Stimulated activated naive CD8-positive, alpha-beta T cell treated with anti-CD3 and anti-CD28 coated beads, Interleukin-15, amount 100 ng/mL, for 72 hours (primary cell): ENCODE data around the gene ABCB8.
"Not testable (repeated sequence)": the region's sequence is repeated elsewhere in the genome, so short reads cannot be mapped to it uniquely, and the experiment has no call there.

Source experiments
- ATAC-seq: fragments of 150-1000 bp; cut with Tn5 transposase; 2 replicates; pipeline ENCODE4 v1.10.0; 2021; ENCODE audit warnings: mild to moderate bottlenecking, moderate library complexity
- DNase-seq, 2 donors: peaks; one replicate each; pipeline ENCODE4 v3.0.0; 2021 to 2022
- H3K27ac Mint-ChIP-seq, 2 donors: one replicate each; pipeline ENCODE4 v1.8.0; 2022; ENCODE audit warnings: mild to moderate bottlenecking in 2 of 2, mixed read lengths in 2 of 2, moderate library complexity in 2 of 2
- H3K27me3 Mint-ChIP-seq: one replicate; pipeline ENCODE4 v1.8.0; 2022; ENCODE audit warnings: mixed read lengths
- H3K4me1 Mint-ChIP-seq: one replicate; pipeline ENCODE4 v1.8.0; 2022; ENCODE audit warnings: mild to moderate bottlenecking, mixed read lengths
- H3K4me3 Mint-ChIP-seq, 2 donors: one replicate each; pipeline ENCODE4 v1.8.0; 2022; ENCODE audit warnings: mild to moderate bottlenecking in 2 of 2, mixed read lengths in 2 of 2, moderate library complexity in 1 of 2
- H3K9me3 Mint-ChIP-seq, 2 donors: one replicate each; pipeline ENCODE4 v1.8.0; 2022; ENCODE audit warnings: mixed read lengths in 2 of 2

ABCB8 gene

GRCh38 chr7:151017370-151017952 is 10.8 kb upstream of the ABCB8 start:
- H3K4me1 Mint-ChIP-seq, result peaks cover 73% of the 10 kb centered on the region
- ATAC-seq (no peak), DNase-seq (no peak)
- peak overlapping the region; percentile 88 to 91 for H3K4me3 Mint-ChIP-seq
- H3K27me3 Mint-ChIP-seq, result peaks cover 25% of the 10 kb centered on the region
- no peaks in the 10 kb centered on the region for H3K9me3 Mint-ChIP-seq
- no peak overlapping the region for H3K27ac Mint-ChIP-seq

GRCh38 chr7:151017953-151018420 is 10.3 kb upstream of the ABCB8 start:
- H3K9me3 Mint-ChIP-seq, result no peaks in the 10 kb centered on the region
- H3K27ac Mint-ChIP-seq, result peak overlapping the region; percentile 42 to 93
- ATAC-seq (peak; percentile 78), DNase-seq (peak; percentile 84 to 87)
- peaks cover 25% of the 10 kb centered on the region for H3K27me3 Mint-ChIP-seq
- peak overlapping the region; percentile 88 to 91 for H3K4me3 Mint-ChIP-seq
- H3K4me1 Mint-ChIP-seq, result peaks cover 68% of the 10 kb centered on the region

GRCh38 chr7:151018421-151019129 is 9.7 kb upstream of the ABCB8 start:
- H3K4me3 Mint-ChIP-seq, result peak overlapping the region; percentile 88 to 91
- no peaks in the 10 kb centered on the region for H3K9me3 Mint-ChIP-seq
- peaks cover 25% of the 10 kb centered on the region for H3K27me3 Mint-ChIP-seq
- peaks cover 62% of the 10 kb centered on the region for H3K4me1 Mint-ChIP-seq
- ATAC-seq (peak; percentile 50), DNase-seq (peak; percentile 50 to 51)
- H3K27ac Mint-ChIP-seq, result peak overlapping the region in 1 of 2 donors; percentile 93

GRCh38 chr7:151019130-151019447 is 9.2 kb upstream of the ABCB8 start:
- DNase-seq, result no peak
- peaks cover 25% of the 10 kb centered on the region for H3K27me3 Mint-ChIP-seq
- H3K27ac Mint-ChIP-seq, result no peak overlapping the region
- H3K4me3 Mint-ChIP-seq, result peak overlapping the region; percentile 73 to 88
- no peaks in the 10 kb centered on the region for H3K9me3 Mint-ChIP-seq
- no peak for ATAC-seq
- H3K4me1 Mint-ChIP-seq, result peaks cover 57% of the 10 kb centered on the region

GRCh38 chr7:151020231-151020630 is 8.0 kb upstream of the ABCB8 start:
- Mint-ChIP-seq H3K4me3 (no peak overlapping the region), H3K27me3 (peaks cover 25% of the 10 kb centered on the region), H3K27ac (no peak overlapping the region), H3K4me1 (peaks cover 45% of the 10 kb centered on the region), H3K9me3 (no peaks in the 10 kb centered on the region)
- ATAC-seq, result no peak
- no peak for DNase-seq

GRCh38 chr7:151023232-151023631 is 5.0 kb upstream of the ABCB8 start:
- ATAC-seq, result no peak

GRCh38 chr7:151024435-151025056 is 3.7 kb upstream of the ABCB8 start, which contains the start of gene ATG9B:
TSS of gene ATG9B (minus strand) at chr7:151024494. CDS start at chr7:151024423, 71 bp downstream.
- no peak within 1 kb of the TSS for H3K27ac Mint-ChIP-seq
- no peak within 1 kb of the TSS for H3K4me3 Mint-ChIP-seq
- H3K9me3 Mint-ChIP-seq, result no peaks in the 10 kb centered on the region
- no peak for DNase-seq
- H3K27me3 Mint-ChIP-seq, result peaks cover 10% of the 10 kb centered on the region
- H3K4me1 Mint-ChIP-seq, result peaks cover 25% of the 10 kb centered on the region
- no peak for ATAC-seq

More at GRCh38 chr7:151023232-151023631, 5.0 kb upstream of the ABCB8 start:
- H3K4me1 Mint-ChIP-seq, result peaks cover 27% of the 10 kb centered on the region
- H3K27me3 Mint-ChIP-seq, result peaks cover 23% of the 10 kb centered on the region
- DNase-seq, result no peak
- H3K4me3 Mint-ChIP-seq, result no peak overlapping the region
- H3K9me3 Mint-ChIP-seq, result no peaks in the 10 kb centered on the region
- H3K27ac Mint-ChIP-seq, result no peak overlapping the region

- no peak for DNase-seq
- ATAC-seq, result no peak
- no peaks in the 10 kb centered on the region for H3K27me3 Mint-ChIP-seq
- no peaks in the 10 kb centered on the region for H3K9me3 Mint-ChIP-seq
- peaks cover 29% of the 10 kb centered on the region for H3K4me1 Mint-ChIP-seq
- no peak overlapping the region for H3K4me3 Mint-ChIP-seq
- H3K27ac Mint-ChIP-seq, result no peak overlapping the region
These were observed 2.2 kb upstream of the ABCB8 start for GRCh38 chr7:151025924-151026671.

GRCh38 chr7:151026771-151027727 is 1.2 kb upstream of the ABCB8 start:
- H3K4me1 Mint-ChIP-seq, result peaks cover 33% of the 10 kb centered on the region
- H3K9me3 Mint-ChIP-seq, DNase-seq, H3K27me3 Mint-ChIP-seq, ATAC-seq: not testable (repeated sequence)
- H3K27ac Mint-ChIP-seq, result peak overlapping the region in 1 of 2 donors; percentile 93
- peak overlapping the region; percentile 96 to 97 for H3K4me3 Mint-ChIP-seq

- H3K4me1 Mint-ChIP-seq, result peaks cover 35% of the 10 kb centered on the region
- not testable (repeated sequence) for H3K27me3 Mint-ChIP-seq, H3K9me3 Mint-ChIP-seq, DNase-seq
- peak overlapping the region; percentile 93 to 97 for H3K27ac Mint-ChIP-seq
- peak overlapping the region; percentile 96 to 97 for H3K4me3 Mint-ChIP-seq
- ATAC-seq, result peak; percentile 8
These were observed 521 bp upstream of the ABCB8 start for GRCh38 chr7:151027728-151028130.

GRCh38 chr7:151028948-151029501 is 775 bp downstream of the ABCB8 start:
- ATAC-seq (no peak), DNase-seq (no peak)
- Mint-ChIP-seq H3K9me3 (no peaks in the 10 kb centered on the region), H3K27me3 (no peaks in the 10 kb centered on the region), H3K27ac (peak overlapping the region; percentile 94 to 95), H3K4me3 (peak overlapping the region; percentile 96 to 97), H3K4me1 (peaks cover 35% of the 10 kb centered on the region)

GRCh38 chr7:151031011-151031410 is 2.8 kb downstream of the ABCB8 start:
- H3K27ac Mint-ChIP-seq, result no peak overlapping the region
- H3K9me3 Mint-ChIP-seq, result no peaks in the 10 kb centered on the region
- DNase-seq (no peak), ATAC-seq (no peak)
- no peak overlapping the region for H3K4me3 Mint-ChIP-seq
- peaks cover 35% of the 10 kb centered on the region for H3K4me1 Mint-ChIP-seq
- no peaks in the 10 kb centered on the region for H3K27me3 Mint-ChIP-seq

GRCh38 chr7:151032936-151033863 is 5.0 kb downstream of the ABCB8 start:
- ATAC-seq (no peak), DNase-seq (no peak)
- Mint-ChIP-seq H3K4me3 (no peak overlapping the region), H3K27ac (no peak overlapping the region), H3K9me3 (no peaks in the 10 kb centered on the region), H3K4me1 (peaks cover 24% of the 10 kb centered on the region), H3K27me3 (no peaks in the 10 kb centered on the region)
